Activated CD4-positive, alpha-beta T cell treated with anti-CD3 and anti-CD28 coated beads, Interleukin-2, amount 50 U/mL, for 1 hour (primary cell): Measurements from ENCODE around the gene LYSET.
"Not testable (repeated sequence)": the region's sequence is repeated elsewhere in the genome, so short reads cannot be mapped to it uniquely, and the experiment has no call there.

Source experiments
- DNase-seq: peaks from one replicate; pipeline ENCODE4 v3.0.0-alpha.2; 2020

Gene LYSET

GRCh38 chr14:93169619-93170018, 15.5 kb upstream of the LYSET start:
- not testable (repeated sequence) for DNase-seq

DNA sequence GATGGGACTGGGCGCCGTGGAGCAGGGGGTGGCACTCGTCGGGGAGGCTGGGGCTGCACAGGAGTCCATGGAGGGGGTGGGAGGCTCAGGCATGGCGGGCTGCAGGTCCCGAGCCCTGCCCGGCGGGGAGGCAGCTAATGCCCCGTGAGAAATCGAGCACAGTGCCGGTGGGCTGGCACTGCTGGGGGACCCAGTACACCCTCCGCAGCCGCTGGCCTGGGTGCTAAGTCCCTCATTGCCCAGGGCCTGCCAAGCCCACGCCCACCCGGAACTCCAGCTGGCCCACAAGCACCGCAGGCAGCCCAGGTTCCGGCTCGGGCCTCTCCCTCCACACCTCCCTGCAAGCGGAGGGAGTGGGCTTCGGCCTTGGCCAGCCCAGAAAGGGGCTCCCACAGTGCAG, 15.0 kb upstream of the LYSET start:
- DNase-seq, result not testable (repeated sequence)

- DNase-seq, result no peak
Measured at GRCh38 chr14:93171376-93171775, 13.7 kb upstream of the LYSET start.

DNA sequence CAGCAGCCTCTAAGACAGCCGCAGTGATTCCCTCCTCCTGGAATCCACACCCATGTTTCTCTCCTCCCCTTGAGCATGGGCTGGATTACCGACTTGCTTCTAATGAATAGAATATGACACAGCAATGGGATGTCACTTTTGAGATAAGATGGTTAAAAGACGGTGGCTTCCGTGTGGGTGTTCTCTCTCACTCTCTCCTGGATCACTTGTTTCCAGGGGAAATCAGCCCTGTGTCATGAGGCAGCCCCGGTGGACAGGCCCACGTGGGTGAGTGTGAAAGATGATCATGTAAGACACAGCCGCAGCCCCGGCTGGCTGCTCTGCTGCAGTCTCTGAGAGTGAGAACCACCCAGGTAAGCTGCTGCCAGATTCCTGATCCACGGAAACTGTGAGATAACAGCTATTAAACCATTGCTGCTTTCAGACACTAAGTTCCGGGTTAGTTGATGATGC, 11.1 kb upstream of the LYSET start:
- no peak for DNase-seq

- not testable (repeated sequence) for DNase-seq
Measured at GRCh38 chr14:93174731-93175130, 10.4 kb upstream of the LYSET start.

DNA sequence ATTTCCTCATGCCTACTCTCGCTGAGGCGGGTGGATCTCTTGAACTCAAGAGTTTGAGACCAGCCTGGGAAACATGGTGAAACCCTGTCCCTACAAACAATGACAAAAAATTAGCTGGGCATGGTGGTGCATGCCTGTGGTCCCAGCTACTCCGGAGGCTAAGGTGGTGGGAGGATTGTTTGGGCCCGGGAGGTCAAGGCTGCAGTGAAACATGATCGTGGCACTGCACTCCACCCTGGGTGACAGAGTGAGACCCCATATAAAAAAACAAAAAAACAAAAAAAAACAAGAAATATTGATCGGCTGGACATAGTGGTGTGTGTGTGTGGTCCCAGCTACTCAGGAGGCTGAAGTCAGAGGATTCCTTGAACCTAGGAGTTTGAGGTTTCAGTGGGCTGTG, 9.6 kb upstream of the LYSET start:
- no peak for DNase-seq

GRCh38 chr14:93183596-93184317, 1.4 kb upstream of the LYSET start:
- DNase-seq, result no peak

DNA sequence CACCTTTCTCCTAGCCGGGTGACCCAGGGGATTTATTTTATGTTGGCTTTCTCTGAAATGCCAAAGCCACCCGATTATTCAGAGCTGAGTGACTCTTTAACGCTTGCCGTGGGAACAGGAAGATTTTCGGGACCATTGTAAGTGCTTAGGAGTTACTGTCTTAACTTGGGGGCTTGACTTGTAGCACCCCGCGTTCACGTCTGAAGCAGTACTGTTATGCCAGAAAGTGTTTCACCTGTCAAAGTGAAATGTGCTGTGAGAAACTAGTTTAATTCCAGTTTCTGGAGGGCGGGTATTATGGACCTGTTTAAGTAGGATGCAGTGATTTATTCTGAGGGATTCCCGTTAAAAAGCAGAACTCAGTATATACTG, 218 bp downstream of the LYSET start:
- DNase-seq, result no peak

DNA sequence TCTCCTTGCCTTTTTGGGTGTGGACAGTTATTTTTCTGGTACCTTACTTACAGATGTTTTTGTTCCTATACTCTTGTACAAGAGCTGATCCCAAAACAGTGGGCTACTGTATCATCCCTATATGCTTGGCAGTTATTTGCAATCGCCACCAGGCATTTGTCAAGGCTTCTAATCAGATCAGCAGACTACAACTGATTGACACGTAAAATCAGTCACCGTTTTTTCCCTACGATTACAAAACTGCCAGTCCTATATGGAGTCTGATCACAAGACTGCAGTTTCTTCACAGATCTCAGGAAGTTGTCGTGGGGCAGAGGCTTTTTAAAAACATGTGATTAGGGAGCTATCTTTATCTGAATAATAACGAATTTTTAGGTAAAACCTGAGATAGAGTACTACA, 1.3 kb downstream of the LYSET start:
- no peak for DNase-seq

DNA sequence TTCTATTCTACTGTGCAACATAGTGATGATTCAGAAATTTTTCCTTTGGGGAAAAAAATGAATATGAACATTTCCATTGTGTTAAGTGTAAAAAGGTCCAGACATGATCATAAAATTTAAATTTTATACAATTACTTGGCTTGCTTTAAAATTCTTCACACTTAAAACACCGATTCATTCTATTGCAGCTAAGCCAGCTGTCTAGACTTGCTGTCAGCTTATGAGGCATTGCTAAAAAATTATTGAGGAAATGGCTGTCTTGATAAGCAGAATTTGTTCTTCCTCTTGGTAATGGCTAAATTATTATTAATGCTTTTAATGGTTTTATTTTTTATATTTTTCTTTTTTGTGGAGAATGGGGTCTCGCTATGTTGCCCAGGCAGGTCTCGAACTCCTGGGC, 1.8 kb downstream of the LYSET start:
- DNase-seq, result no peak

GRCh38 chr14:93195316-93195999, 10.3 kb downstream of the LYSET start:
- DNase-seq, result no peak

DNA sequence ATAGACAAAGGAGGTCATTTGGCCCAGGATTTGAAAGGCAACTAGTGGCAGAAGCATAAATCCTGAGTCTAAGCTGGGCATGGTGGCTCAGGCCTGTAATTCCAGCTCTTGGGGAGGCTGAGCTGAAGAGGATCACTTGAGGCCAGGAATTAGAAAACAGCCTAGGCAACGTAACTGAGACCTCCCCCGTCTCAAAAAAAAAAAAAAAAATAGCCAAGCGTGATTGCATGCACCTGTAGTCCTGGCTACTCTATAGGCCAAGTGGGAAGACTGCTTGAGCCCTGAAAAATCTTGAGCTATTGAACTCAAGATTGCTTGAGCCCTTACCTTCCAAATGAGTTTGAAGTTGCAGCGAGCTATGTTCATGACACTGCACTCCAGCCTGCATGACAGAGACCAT, 13.9 kb downstream of the LYSET start:
- no peak for DNase-seq

- no peak for DNase-seq
Measured at GRCh38 chr14:93200553-93200952, 15.4 kb downstream of the LYSET start.

- DNase-seq, result no peak
Measured at GRCh38 chr14:93201155-93201704, 16.1 kb downstream of the LYSET start.

DNA sequence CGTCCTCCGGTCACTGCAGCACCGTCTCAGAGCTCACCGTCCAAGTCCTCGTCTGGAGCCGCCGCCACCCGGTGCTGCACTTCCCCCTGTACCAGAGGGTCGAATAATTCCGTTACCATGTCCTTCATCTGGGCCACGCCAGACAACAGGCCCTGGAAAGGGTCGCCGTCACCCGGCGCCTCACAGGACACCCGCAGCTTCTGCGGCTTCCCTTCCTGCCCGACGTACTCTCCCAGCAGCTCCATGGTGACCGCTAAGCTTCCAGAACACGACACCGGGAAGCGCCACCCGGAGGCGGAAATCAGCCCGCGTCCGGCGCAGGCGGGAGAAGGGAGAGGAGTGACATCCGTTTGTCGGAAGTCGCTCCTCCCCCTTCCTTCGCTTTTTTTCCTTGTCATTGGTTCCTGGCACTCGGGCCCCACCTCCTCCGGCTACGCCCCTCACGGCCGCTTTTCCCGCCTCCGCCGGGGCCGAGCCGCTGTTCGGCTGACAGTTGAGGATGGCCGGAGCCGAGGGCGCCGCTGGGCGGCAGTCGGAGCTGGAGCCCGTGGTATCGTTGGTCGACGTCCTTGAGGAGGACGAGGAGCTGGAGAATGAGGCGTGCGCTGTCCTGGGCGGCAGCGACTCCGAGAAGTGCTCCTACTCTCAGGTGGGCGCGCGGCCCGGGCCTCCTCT, 21.8 kb downstream of the LYSET start, which contains the start of the genes GON7 and UBR7:
Gene GON7 (minus strand): TSS at position 273 of the 675 bp plus-strand sequence. CDS start 28 bp downstream, at position 245.
Gene UBR7 (plus strand): TSS at position 464 of the 675 bp plus-strand sequence. CDS start 36 bp downstream, at position 500.
- peak; percentile 81 for DNase-seq

DNA sequence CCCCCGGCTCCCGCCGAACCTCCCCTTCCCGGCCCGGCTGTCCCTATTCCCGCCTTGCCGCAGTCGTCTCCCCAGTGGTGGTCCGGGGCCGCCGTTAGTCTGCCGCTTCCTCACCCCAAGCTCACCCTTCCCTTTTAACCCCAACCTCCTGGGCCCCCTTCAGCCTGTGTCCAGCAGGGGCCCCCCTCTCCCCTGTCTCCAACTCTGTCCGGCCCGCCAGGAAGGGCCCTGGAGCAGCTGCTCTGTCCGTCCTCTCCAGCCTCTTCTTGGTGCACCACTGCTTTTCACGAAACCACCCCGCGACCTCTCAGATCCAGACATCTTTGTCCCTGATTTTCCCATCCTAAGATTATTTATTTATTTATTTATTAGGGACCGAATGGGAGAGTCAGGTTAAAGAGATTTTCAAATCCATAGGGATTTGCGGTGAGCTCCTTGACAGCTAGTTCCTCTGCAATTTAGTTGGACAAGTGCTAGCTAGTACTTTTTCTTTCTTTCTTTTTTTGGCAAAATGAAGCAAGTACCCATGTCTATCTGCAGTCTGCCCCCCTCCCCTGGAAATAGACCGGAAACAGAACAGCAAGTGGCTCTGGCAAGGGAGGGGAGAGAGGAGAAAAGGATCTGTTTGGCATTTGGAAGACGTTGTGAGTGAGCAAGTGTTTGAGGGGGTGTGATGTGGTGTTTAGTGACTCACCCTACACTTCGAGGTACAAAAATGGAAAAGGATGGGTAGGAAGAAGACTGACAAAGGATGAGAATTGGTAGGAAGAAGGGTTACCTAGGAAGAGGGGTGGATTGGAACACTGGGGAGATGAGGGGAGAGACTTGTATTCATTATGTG, 22.6 kb downstream of the LYSET start:
- DNase-seq, result no peak

- DNase-seq, result no peak
Measured at GRCh38 chr14:93212432-93212831, 27.3 kb downstream of the LYSET start.

- DNase-seq, result no peak
Measured at GRCh38 chr14:93214598-93214997, 29.5 kb downstream of the LYSET start.

- peak; percentile 44 for DNase-seq
Measured at GRCh38 chr14:93219103-93219726, 34.1 kb downstream of the LYSET start.

DNA sequence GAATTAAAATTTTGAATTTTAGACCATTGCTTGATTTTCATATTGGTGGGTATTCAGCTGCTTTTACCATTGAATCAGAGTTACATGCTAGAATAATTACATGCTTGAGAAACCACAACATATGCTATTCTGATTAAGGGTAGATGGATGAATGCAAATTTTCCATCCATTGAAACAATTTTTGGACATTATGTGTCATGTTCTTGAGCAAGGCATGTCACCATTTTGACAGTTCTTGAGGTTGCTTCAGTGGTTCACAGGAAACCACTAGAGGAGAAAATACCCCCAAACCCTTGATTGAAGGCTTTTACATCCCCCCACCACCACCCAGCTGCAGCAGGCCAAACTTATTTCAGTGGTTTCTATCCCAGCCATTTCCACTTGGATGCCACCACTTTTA, 35.4 kb downstream of the LYSET start:
- no peak for DNase-seq

DNA sequence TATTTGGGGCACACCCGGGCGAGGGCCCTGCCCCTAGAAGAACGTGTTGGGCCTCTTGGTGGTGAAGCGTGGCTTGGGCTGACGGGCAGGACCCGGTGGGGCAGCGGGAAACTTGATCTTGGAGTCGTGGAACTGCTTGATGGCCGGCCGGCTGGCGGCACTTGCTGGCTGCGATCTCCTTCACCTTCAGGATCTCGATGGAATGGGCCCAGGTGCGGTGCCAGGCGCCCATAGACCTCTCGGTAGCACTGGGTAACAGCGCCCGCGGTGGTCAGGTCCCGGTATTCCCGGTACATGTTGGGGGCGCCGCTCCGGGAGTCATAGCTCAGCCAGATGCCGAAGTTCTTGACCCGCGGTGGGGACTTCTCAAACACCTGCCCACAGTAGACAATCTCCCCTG, 38.4 kb downstream of the LYSET start:
- DNase-seq, result no peak

DNA sequence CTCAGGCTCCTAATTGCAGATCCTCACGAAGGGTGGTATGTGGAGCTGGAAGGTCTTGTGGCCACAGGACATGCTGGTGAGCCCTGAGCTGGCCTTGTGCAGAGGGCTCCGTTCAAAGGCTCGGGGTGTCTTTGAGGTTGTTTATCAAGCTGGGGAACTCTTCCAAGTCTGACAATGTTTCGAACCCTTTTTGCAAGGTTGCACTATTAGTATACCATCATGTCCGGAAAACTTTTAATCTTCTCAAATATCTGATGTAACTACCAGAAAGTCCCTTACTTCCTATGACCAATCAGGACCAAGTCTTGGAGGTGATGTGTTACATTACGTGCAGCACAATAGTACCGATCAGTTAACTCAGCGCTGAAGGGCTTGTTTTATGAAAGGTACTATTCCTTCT, 43.4 kb downstream of the LYSET start:
- DNase-seq, result no peak
